GM19240 (cell line): Measurements from ENCODE around the gene VRK2.
"Not testable (repeated sequence)": the region's sequence is repeated elsewhere in the genome, so short reads cannot be mapped to it uniquely, and the experiment has no call there.

Source experiments
- DNase-seq: peaks from one replicate; pipeline ENCODE4 v3.0.0; 2011; ENCODE audit warnings: low spot score; ENCODE audit not compliant: insufficient read length

The VRK2 gene

GRCh38 chr2:58158481-58158880 is 111.9 kb downstream of the VRK2 start:
- DNase-seq: no peak

- DNase-seq: no peak
Measured at GRCh38 chr2:58163913-58164312, 117.3 kb downstream of the VRK2 start.

DNA sequence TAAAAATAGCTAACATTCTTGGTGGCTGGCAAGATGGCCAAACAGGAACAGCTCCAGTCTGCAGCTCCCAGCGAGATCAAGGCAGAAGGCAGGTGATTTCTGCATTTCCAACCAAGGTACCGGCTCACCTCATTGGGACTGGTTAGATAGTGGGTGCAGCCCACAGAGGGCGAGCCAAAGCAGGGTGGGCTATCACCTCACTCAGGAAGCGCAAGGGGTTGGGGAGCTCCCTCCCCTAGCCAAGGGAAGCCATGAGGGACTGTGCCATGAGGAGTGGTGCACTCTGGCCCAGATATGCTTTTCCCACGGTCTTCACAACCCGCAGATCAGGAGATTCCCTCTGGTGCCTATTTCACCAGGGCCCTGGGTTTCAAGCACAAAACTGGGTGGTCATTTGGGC is 121.5 kb downstream of the VRK2 start:
- not testable (repeated sequence) for DNase-seq

GRCh38 chr2:58169845-58170244 is 123.2 kb downstream of the VRK2 start:
- not testable (repeated sequence) for DNase-seq

- not testable (repeated sequence) for DNase-seq
Measured at GRCh38 chr2:58170334-58170933, 123.8 kb downstream of the VRK2 start.

- DNase-seq: not testable (repeated sequence)
Measured at GRCh38 chr2:58171831-58172230, 125.2 kb downstream of the VRK2 start.

GRCh38 chr2:58177187-58177586 is 130.6 kb downstream of the VRK2 start:
- DNase-seq: not testable (repeated sequence)

DNA sequence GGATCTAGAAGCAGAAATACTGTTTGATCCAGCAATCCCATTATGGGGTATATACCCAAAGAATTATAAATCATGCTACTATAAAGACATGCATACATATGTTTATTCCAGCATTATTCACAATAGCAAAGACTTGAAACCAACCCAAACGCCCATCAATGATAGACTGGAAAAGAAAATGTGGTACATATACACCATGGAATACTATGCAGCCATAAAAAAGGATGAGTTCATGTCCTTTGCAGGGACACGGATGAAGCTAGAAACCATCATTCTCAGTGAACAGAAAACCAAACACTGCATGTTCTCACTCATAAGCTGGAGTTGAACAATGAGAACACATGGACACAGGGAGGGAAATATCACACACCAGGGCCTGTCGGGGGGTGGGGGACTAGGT is 133.6 kb downstream of the VRK2 start:
- DNase-seq: not testable (repeated sequence)

- DNase-seq: no peak
Measured at GRCh38 chr2:58180635-58181034, 134.0 kb downstream of the VRK2 start.

GRCh38 chr2:58182527-58182926 is 135.9 kb downstream of the VRK2 start:
- no peak for DNase-seq

GRCh38 chr2:58186501-58186900 is 139.9 kb downstream of the VRK2 start:
- DNase-seq: no peak

DNA sequence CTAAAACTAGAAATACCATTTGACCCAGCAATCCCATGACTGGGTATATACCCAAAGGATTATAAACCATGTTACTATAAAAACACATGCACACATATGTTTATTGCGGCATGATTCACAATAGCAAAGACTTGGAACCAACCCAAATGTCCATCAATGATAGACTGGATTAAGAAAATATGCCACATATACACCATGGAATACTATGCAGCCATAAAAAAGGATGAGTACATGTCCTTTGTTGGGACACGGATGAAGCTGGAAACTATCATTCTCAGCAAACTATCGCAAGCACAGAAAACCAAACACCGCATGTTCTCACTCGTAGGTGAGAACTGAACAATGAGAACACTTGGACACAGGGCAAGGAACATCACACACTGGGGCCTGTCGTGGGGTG is 140.4 kb downstream of the VRK2 start:
- DNase-seq: not testable (repeated sequence)

- no peak for DNase-seq
Measured at GRCh38 chr2:58194458-58194857, 147.9 kb downstream of the VRK2 start.

GRCh38 chr2:58195662-58196061 is 149.1 kb downstream of the VRK2 start:
- no peak for DNase-seq

GRCh38 chr2:58197894-58198293 is 151.3 kb downstream of the VRK2 start:
- DNase-seq: no peak

DNA sequence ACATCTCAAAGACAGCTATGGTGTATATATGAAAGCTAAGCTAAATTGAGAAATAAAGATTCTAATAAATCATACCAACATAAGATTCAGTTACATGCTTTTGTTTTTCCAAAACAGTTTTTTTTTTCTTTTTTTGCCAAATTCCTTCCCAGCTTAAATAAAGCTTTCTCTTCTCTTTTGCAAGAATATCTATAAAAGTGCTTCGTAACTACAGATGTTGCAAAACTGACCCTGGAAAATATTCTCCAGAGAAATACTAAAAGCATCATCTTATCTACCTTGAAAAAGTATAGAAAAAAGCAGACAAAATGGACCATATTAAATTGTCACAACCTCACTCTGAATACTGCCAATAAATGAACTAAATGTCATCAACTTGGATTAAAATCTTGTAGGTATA is 155.8 kb downstream of the VRK2 start:
- DNase-seq: no peak

- no peak for DNase-seq
Measured at GRCh38 chr2:58203018-58203417, 156.4 kb downstream of the VRK2 start.

DNA sequence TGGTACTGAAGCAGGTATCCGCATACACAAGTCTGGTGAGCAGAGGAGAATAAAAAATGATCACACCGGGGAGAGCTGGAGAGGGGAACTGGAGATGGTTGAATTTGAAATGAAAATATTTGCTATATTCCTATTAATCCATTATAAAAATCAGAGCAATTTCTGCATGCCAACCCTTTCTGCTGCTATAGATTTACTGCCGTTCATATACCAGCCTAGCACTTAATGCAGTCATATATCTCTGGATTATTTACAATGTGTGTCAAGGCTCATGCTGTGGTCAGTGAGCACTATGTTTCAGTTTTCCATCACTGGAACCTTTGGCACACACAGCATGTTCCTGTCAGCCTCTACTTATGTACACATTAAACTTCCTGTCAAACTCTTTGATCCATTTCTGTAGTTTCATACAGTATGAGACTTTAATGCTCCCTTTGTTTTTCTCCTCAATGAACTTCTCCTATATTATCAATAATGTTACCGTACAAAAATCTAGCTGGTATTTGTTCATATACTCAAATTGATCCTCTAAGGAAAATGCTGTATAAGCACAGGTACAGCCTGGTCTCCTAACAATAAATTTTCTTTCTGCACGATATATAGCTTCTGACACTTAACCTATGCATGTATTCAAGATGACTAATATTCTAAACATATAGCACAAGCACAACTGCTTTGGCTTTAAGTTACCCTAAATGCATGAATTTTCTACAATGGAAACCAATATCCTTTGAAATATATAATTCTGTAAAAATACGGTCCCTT is 157.8 kb downstream of the VRK2 start:
- DNase-seq: no peak

DNA sequence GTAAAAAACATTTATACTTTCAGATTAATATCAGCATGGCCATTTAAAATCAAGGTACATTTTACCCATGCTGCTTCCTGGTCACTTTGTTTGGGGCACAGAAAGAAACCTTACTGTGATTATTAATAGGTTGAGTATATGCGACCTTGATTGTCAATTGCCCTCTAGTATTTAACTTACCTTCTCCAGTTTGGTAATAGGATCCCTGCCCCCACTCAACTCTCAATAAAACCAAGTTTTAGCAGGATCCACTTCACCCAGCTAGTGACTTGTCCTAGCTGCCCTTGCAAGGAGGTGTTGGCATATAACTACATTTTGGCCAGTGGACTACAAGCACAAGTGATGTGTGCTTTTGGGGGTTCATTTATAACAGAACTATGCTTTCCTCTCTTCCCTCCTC is 160.2 kb downstream of the VRK2 start:
- DNase-seq: no peak

DNA sequence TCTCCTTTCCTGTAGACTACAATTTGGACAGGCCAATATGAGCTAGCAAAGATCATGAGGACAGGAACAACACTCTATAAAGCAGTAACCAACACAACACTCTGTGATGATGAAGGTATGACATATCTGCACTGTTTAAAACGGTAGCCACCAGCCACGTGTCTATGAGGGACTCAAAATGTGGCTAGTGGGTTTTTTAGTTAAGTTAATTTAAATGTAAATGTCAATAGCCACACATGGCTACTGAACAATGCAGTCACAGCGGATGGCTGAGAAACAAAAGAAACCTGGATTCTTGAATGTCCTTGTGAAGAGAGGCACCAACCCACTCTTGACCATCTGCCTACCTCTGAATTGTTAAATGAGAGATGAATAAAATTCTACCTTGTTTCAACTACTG is 160.6 kb downstream of the VRK2 start:
- no peak for DNase-seq
